SK-N-SH treated with all-trans-retinoic acid at 6 μM for 48 hours (cell line): ENCODE data around the gene NCOA4.

Source experiments
- ATAC-seq: fragments of 200-7000 bp; cut with Tn5 transposase; 3 replicates; pipeline ENCODE4 v1.9.1; 2020; ENCODE audit warnings: mild to moderate bottlenecking, moderate library complexity
- ARNTL ChIP-seq: fragments of 450-650 bp; formaldehyde crosslinking; IDR thresholded peaks from 2 replicates; pipeline ENCODE4 v1.5.0; 2020; ENCODE audit warnings: low read depth, mild to moderate bottlenecking, moderate library complexity, borderline replicate concordance
- BACH2 ChIP-seq: fragments of 250-450 bp; sonication (Bioruptor Pico); IDR thresholded peaks from 2 replicates; pipeline ENCODE4 v1.9.0; 2021; ENCODE audit warnings: mild to moderate bottlenecking, borderline replicate concordance
- CSDC2 ChIP-seq: fragments of 250-450 bp; sonication (Bioruptor Pico); IDR thresholded peaks from 2 replicates; pipeline ENCODE4 v1.5.0; 2020; ENCODE audit warnings: mild to moderate bottlenecking, moderate library complexity
- CSRNP3 ChIP-seq: fragments of 250-450 bp; sonication (Bioruptor Pico); IDR thresholded peaks from 2 replicates; pipeline ENCODE4 v1.5.1; 2021; ENCODE audit warnings: mild to moderate bottlenecking, moderate library complexity
- GLIS3 ChIP-seq: fragments of 250-450 bp; sonication (Bioruptor Pico); IDR thresholded peaks from 2 replicates; pipeline ENCODE4 v1.5.0; 2020; ENCODE audit warnings: mild to moderate bottlenecking, moderate library complexity
- ISL1 ChIP-seq: fragments of 250-450 bp; sonication (Bioruptor Pico); IDR thresholded peaks from 2 replicates; pipeline ENCODE4 v2.1.2; 2022; ENCODE audit warnings: mild to moderate bottlenecking, moderate library complexity
- OSR1 ChIP-seq: fragments of 250-450 bp; sonication (Bioruptor Pico); IDR thresholded peaks from 2 replicates; pipeline ENCODE4 v1.8.0; 2022; ENCODE audit warnings: moderate library complexity, mild to moderate bottlenecking, inconsistent platforms
- POU6F1 ChIP-seq: fragments of 250-450 bp; sonication (Bioruptor Pico); IDR thresholded peaks from 2 replicates; pipeline ENCODE4 v1.8.0; 2021; ENCODE audit warnings: low read depth, mild to moderate bottlenecking, moderate library complexity, borderline replicate concordance
- PPARA ChIP-seq: fragments of 250-450 bp; sonication (Bioruptor Pico); IDR thresholded peaks from 2 replicates; pipeline ENCODE4 v1.5.0; 2020; ENCODE audit warnings: mild to moderate bottlenecking, borderline replicate concordance
- SNAI2 ChIP-seq: fragments of 250-450 bp; sonication (Bioruptor Pico); IDR thresholded peaks from 2 replicates; pipeline ENCODE4 v1.5.0; 2020; ENCODE audit warnings: mild to moderate bottlenecking, moderate library complexity
- TOX ChIP-seq: fragments of 250-450 bp; sonication (Bioruptor Pico); IDR thresholded peaks from 2 replicates; pipeline ENCODE4 v1.8.0; 2021; ENCODE audit warnings: mild to moderate bottlenecking, moderate library complexity, borderline replicate concordance
- ZC3H10 ChIP-seq: fragments of 250-450 bp; sonication (Bioruptor Pico); IDR thresholded peaks from 2 replicates; pipeline ENCODE4 v1.5.1; 2021; ENCODE audit warnings: mild to moderate bottlenecking, moderate library complexity
- ZFP3 ChIP-seq: fragments of 250-450 bp; sonication (Bioruptor Pico); IDR thresholded peaks from 2 replicates; pipeline ENCODE4 v1.5.0; 2020; ENCODE audit warnings: mild to moderate bottlenecking, moderate library complexity
- ZNF70 ChIP-seq: fragments of 450-650 bp; formaldehyde crosslinking; IDR thresholded peaks from 2 replicates; pipeline ENCODE4 v1.5.0; 2020; ENCODE audit warnings: mild to moderate bottlenecking, moderate library complexity
- ZNF8 ChIP-seq: fragments of 450-650 bp; formaldehyde crosslinking; IDR thresholded peaks from 2 replicates; pipeline ENCODE4 v1.5.0; 2020; ENCODE audit warnings: mild to moderate bottlenecking, moderate library complexity
- TF ChIP-seq, protein P1 (sequence below): fragments of 250-450 bp; sonication (Bioruptor Pico); IDR thresholded peaks from 2 replicates; pipeline ENCODE4 v1.8.0; 2020; ENCODE audit warnings: mild to moderate bottlenecking, moderate library complexity, borderline replicate concordance
- TF ChIP-seq, protein P2 (sequence below): fragments of 250-450 bp; sonication (Bioruptor Pico); IDR thresholded peaks from 2 replicates; pipeline ENCODE4 v1.5.1; 2020; ENCODE audit warnings: low read depth, mild to moderate bottlenecking, moderate library complexity

Gene NCOA4

DNA sequence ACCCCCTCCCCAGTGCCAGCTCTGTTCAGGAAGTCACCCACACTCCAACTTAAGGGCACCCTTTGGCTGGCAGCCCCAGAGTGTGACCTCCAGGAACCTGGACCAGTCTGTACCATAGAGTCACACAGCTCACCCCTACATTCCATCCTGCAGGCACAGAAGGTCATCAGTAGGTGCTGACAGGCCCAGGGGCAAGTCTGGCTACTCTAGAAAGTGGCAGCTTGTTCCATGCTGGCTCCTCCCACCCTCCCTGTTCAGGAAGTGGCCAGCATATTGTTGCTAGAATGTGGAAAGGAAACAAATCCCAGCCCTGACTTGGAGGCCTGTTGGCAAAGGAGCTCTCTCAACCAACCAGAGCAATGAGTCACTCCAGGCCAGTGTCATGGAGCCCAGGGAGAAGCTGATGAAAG, 3.2 kb upstream of the NCOA4 start:
- TF ChIP-seq ZFP3 (no peak), POU6F1 (CRISPR knock-in tag) (no peak), ISL1 (CRISPR knock-in tag) (no peak), OSR1 (CRISPR knock-in tag) (no peak)
- peak; percentile 12 for ATAC-seq

- TF ChIP-seq ARNTL (CRISPR knock-in tag) (no peak), ZC3H10 (no peak)
- no peak for ATAC-seq
These were observed 1.5 kb upstream of the NCOA4 start for GRCh38 chr10:46031648-46032532.

DNA sequence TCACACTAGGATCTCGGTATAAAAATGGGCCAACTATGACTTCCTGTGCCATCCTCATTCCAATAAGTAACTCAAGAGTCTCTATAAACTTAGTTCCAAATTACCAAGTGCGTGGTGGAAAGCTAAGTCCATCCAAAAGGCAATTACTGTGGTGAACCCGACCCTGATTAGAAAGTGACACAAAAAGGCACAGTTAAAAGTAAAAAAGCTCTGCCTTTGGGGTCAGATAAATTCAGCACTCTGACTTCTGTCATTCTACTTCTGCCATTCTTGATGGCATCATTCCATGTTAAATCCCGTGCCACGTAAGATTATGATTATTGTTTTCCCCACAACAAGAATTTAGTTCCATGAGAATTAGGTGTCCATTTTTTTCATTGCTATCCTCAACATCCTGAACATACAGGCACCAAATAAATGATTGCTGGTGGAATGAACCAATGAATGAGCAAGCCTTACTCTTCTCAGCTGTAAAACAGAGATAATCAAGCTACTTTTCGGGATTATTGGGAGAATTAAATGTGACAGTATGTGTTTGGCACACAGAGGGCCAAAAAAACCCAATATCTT, 877 bp downstream of the NCOA4 start:
- ATAC-seq: no peak
- TF ChIP-seq OSR1 (CRISPR knock-in tag) (no peak), ZC3H10 (no peak), TOX (CRISPR knock-in tag) (no peak), ZNF8 (CRISPR knock-in tag) (no peak), CSDC2 (CRISPR knock-in tag) (no peak), POU6F1 (CRISPR knock-in tag) (no peak), ZNF70 (CRISPR knock-in tag) (no peak), ISL1 (CRISPR knock-in tag) (no peak), ARNTL (CRISPR knock-in tag) (no peak)
- TF ChIP-seq, protein P1, sequence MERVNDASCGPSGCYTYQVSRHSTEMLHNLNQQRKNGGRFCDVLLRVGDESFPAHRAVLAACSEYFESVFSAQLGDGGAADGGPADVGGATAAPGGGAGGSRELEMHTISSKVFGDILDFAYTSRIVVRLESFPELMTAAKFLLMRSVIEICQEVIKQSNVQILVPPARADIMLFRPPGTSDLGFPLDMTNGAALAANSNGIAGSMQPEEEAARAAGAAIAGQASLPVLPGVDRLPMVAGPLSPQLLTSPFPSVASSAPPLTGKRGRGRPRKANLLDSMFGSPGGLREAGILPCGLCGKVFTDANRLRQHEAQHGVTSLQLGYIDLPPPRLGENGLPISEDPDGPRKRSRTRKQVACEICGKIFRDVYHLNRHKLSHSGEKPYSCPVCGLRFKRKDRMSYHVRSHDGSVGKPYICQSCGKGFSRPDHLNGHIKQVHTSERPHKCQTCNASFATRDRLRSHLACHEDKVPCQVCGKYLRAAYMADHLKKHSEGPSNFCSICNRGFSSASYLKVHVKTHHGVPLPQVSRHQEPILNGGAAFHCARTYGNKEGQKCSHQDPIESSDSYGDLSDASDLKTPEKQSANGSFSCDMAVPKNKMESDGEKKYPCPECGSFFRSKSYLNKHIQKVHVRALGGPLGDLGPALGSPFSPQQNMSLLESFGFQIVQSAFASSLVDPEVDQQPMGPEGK (CRISPR knock-in tag): no peak
- TF ChIP-seq, protein P2, sequence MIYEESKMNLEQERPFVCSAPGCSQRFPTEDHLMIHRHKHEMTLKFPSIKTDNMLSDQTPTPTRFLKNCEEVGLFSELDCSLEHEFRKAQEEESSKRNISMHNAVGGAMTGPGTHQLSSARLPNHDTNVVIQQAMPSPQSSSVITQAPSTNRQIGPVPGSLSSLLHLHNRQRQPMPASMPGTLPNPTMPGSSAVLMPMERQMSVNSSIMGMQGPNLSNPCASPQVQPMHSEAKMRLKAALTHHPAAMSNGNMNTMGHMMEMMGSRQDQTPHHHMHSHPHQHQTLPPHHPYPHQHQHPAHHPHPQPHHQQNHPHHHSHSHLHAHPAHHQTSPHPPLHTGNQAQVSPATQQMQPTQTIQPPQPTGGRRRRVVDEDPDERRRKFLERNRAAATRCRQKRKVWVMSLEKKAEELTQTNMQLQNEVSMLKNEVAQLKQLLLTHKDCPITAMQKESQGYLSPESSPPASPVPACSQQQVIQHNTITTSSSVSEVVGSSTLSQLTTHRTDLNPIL (CRISPR knock-in tag): no peak
- TF ChIP-seq, all 23 proteins: peak for 0

DNA sequence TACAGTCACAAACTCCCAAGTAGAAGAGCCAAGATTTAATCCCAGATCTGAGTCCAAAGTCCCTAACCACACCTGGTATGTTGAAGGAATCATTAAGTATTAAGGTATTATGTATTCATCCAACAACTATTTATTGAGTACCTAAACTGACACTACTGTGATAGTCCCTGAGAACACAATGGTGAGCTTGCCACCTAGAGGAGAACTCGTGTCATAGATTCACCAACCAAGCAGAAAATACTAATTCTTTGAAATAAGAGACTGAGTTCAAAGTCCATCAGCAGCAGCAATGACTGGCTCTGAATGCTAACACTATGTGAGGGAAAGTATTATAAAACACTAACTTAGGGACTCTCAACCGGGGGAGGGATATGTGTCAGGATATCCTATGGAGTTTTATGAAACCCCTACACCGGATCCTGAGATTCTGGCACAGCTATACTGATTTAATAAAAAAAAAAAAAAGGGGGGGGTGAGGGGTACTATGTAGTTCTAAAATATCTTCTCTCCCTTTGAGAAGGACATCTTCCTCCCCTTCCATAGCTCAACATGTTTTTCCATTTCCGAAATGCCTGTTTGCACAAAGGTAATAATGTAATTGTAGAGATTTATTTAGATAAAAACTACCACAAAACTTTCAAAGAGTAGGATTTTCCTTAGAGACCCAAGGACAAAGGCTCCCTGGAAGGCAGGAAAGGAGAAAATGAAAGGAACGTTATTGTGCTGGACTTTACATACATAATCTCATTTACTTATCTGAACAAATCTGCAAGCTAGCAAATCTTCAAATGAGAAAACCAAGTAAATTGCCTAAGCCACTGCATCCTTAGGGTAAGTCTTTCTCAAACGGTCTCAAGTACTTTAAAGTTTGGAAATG, 1.6 kb downstream of the NCOA4 start:
- ATAC-seq: peak; percentile 59
- TF ChIP-seq OSR1 (CRISPR knock-in tag) (no peak), BACH2 (CRISPR knock-in tag) (no peak), SNAI2 (no peak), CSRNP3 (CRISPR knock-in tag) (no peak), TOX (CRISPR knock-in tag) (no peak), PPARA (CRISPR knock-in tag) (no peak), GLIS3 (CRISPR knock-in tag) (no peak), CSDC2 (CRISPR knock-in tag) (no peak), POU6F1 (CRISPR knock-in tag) (no peak), ZFP3 (no peak)
- TF ChIP-seq, protein P1 (CRISPR knock-in tag): no peak
- TF ChIP-seq, protein P2 (CRISPR knock-in tag): no peak
